Stimulated activated CD8-positive, alpha-beta memory T cell treated with anti-CD3 and anti-CD28 coated beads, Interleukin-15, amount 100 ng/mL, for 1 hour (primary cell): ENCODE data around the gene SUGCT.

Source experiments
- DNase-seq: peaks from one replicate; pipeline ENCODE4 v3.0.0-alpha.2; 2020; ENCODE audit warnings: low read depth

SUGCT gene

GRCh38 chr7:40527723-40528122, 392.9 kb downstream of the SUGCT start:
- DNase-seq, result no peak

DNA sequence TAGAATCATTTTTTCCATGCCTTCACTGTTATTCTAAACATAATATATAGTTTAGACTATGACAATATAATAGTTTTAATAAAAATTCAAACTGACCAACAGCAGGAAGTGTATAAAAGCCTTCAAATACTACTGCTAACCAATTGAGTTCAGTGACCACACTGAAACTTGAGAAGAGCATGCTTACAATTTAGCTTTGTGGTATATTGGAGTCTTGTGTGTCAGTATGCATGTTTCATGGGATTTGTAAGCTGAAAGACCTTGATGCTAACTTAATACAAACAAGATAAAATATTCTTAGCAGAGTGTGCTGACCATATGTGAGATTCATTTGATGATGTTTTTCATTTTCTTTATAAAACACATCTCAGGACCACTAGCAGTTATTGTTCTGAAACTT, 395.5 kb downstream of the SUGCT start:
- no peak for DNase-seq

GRCh38 chr7:40531956-40532355, 397.2 kb downstream of the SUGCT start:
- DNase-seq, result no peak

- no peak for DNase-seq
These were observed 400.9 kb downstream of the SUGCT start for GRCh38 chr7:40535678-40536077.

GRCh38 chr7:40536421-40536820, 401.6 kb downstream of the SUGCT start:
- DNase-seq, result no peak

DNA sequence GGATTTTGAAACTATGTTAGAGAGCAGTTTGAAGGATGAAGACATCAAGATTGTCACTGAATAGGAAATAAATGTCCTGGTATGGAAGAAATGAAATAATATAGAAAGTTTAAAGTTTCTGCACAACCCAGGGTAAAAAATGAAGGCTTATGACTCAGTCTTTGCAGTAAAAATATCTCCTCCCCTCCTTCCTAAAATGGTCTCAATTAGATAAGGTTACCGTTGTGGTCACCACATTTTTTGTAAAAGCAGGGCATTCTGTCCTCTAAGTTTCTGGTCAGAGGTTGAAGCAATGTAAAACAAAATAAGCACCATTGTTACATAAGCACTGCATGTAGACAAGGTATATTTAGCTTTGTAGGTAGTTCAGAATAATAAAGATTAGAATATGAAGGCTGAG, 403.5 kb downstream of the SUGCT start:
- DNase-seq, result no peak

- no peak for DNase-seq
These were observed 406.5 kb downstream of the SUGCT start for GRCh38 chr7:40541336-40541735.

- no peak for DNase-seq
These were observed 408.4 kb downstream of the SUGCT start for GRCh38 chr7:40542982-40543741.

DNA sequence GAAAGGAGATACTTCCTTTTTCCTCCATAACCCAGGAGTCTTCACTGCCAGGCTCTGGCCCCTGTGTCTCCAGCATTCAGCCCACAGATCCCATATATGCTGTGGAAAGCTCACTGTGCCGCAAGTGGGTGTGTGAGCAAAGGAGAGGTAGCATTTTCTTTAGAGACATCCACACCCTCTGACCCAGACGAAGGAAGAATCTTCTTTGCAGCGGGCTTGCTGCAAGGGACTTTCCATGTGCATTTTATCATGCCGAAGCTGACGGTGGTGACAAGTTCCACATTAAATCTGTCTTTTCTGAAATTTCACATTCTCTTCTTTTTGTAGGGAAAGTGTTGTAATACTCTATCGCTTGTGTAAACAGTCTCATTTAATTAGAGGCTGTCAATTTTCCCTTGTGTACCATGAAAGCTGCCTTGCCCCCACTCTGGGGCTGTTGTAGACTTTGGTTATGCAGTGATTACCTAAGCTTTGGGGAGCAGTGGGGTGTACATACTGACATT, 409.5 kb downstream of the SUGCT start:
- DNase-seq, result no peak

GRCh38 chr7:40544871-40545303, 410.1 kb downstream of the SUGCT start:
- DNase-seq, result no peak

DNA sequence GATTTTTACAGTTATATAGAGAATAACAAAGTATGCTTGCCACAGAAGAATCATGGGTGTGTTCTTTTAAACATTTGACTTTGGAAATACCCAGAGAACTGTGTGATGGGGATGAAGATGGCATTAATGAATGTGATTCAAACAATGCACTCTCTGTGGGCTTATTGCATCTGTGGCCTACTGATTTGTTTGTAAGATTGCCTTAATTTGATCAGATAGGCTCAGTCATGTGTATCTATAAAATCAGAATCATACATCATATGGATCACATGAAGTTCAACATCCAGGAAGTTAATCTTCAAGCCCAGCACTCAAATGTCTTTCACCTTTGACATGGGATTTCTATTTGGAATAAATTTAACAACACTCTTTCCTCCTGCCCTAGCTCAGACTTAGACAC, 410.9 kb downstream of the SUGCT start:
- DNase-seq, result no peak

DNA sequence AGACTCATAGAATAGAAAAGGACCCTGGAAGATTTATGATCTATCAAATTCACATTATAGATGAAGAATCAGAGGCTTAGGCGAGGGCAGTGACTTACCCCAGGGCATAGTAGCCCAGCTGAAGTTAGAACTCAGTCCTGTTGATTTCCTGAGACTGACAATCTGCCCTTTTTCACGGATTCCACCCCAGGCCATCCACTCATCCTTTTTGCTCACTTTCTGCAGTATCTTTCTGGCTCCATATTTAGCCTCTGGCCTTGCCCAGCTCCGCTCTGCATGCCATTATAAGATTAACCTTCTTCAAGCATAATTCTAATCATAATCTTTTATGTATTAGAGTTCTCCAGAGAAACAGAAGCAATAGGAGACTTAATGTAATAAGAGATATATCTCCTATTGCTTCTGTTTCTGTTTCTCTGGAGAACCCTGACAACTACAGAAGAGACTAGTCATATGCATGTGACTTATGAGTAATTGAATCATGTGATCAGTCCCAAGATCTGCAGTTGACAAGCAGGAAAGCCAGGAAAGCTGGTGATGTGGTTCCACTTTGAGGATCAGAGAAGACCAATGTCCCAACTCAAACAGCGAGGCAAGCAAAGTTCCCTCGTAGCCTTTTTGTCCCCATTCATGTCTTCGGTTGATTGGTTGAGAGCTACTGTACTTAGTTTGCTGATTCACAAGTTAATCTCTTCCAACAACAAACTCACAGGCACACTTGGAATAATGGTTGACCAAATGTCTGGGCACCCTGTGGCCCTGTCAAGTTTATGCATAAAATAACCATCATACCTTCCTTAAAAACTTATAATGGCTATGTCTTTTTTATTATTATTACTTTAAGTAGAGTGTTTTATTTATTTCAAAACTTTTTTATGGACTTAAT, 412.1 kb downstream of the SUGCT start:
- no peak for DNase-seq

- no peak for DNase-seq
These were observed 414.7 kb downstream of the SUGCT start for GRCh38 chr7:40549372-40550039.

- DNase-seq, result no peak
These were observed 417.1 kb downstream of the SUGCT start for GRCh38 chr7:40551685-40552576.

- no peak for DNase-seq
These were observed 425.9 kb downstream of the SUGCT start for GRCh38 chr7:40560672-40561071.

GRCh38 chr7:40566879-40567278, 432.1 kb downstream of the SUGCT start:
- no peak for DNase-seq

DNA sequence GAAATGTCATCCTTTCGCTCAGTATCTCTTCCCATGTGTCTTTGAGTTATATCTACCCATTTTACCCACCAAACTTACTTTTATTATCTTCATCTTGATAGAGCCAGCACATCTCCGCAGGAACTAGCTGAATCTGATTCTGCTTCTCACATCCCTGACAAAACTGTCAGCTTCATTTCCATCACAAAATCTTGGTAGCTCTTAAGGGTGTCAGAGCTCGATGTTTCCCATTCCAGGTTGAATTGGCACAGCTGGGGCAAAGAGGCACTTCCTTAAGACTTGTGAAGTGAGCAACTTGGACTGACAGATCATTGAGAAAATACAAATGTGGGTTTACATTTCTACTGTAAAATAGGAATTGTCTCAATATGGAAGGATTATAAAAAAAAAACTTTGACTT, 434.5 kb downstream of the SUGCT start:
- DNase-seq, result no peak

DNA sequence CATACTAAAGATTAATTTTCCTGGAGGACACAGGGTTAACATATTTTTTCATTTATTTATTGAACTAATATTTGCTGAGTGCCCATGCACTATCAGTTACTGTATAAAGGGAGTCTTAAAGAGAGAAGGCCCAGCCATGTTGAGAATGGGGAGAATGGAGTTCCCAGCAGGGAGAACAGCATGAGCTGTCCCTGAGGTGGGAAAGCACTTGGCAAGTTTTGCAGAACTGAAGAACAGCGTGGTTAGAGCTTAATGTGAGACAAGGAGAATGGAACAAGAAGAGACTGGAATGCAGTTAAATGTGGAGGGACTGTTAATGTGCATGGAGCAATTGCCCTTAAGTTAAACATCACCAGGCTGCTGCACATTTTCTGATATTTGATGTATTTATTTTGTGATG, 435.4 kb downstream of the SUGCT start:
- DNase-seq, result no peak

GRCh38 chr7:40571796-40572195, 437.0 kb downstream of the SUGCT start:
- DNase-seq, result no peak

DNA sequence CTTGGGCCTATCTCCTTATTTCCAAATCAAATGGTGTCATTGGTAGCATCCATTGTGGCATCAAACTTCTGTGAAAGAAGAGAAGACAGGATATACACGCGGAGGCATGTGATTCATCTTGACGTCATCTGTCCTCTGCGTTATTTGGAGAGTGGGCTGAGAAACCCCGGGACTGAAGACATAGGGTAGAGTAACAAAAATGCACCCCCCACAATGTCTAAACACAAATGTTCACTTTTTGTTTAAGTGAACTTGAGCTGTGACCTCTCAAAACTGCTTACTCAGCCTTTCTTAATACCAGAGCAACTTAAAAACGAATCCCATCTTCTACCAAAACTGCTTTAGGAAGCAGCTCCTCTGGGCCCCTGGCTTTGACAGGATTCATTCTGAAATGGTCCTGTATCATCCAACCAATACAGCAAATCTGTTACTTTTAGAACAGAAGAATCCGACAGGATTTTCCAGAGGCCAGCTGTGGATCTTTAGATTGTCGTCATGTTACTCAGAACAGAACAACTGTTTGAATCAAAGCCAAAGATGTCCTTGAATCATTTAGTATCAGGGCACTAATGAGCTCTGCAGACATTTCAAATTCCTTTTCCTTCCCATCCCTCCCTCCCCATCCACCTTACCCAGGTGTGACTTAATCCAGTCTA, 438.1 kb downstream of the SUGCT start:
- DNase-seq, result no peak

DNA sequence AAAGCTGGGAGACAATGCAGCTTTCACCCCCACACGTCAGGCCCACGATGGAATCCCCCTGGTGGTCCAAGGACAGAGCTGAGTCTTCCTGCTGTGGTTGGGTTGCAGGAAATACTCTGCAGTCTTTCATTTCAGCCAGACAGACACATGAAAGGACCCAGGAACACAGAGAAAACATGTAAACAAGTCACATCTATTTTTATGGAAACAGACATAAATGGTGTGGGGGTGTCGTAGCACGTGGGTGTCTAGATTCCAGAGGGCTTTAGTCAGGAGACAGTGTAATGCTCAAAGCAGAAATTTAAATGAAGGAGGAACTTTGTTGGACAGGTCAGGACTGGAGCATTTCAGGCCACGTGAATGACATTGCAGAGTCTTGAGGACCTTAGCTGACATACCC, 444.6 kb downstream of the SUGCT start:
- no peak for DNase-seq
